ENCODE results near the gene SLC25A21. TPM values are rescaled to one million over a fixed set of nuclear protein-coding genes. Genes with fewer than 3 reads are reported as not detected.

The SLC25A21 gene
- total RNA-seq, 1 donor from 2014 or later = 2.3 TPM

DNA sequence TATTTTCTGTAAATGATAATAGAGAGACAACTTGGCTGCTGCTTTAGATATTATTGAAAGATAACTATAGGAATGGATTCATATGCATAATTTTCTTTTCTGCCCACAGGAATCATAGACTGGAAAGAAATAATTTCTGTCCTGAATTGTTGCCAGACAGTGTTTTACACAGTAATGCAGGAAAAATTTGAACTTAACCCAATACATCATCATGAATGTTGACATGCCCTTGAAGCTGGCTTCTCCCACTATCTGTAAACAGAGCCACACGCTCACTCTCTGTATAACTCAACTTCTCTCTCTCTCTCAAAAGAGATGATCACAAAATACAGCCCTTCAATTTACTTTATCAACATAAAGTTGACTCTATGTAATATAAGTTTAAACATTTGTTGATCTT is 454.2 kb downstream of the SLC25A21 start:
- H3K36me3 Mint-ChIP-seq = no peaks in the 10 kb centered on the region

DNA sequence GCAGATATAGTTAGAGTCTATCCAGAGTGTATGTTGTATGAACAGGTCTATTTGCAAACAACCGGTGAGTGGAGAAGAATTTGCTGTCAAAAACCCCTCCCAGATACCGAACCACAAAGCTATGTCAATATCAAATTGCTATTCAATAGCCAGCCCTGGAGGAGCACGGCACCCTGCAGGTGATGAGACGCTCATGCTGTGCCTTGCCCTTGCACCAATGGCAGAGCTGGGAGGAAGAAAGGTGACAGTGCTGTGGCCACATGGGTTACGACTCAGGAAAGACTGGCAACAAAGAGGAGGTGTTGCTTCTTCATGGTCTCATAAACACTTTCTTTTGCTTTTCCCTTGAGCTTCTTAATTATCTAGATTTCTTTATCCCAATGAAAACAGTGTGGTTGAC is 455.0 kb downstream of the SLC25A21 start:
- DNase-seq (ENCODE audit: low spot score in 2 of 2, unreplicated experiment in 2 of 2) = no peak
- H3K27ac Mint-ChIP-seq = no peak overlapping the region
- H3K4me3 Mint-ChIP-seq = no peak overlapping the region

More for the DNA sequence above, 454.2 kb downstream of the SLC25A21 start:
- Mint-ChIP-seq H3K27me3 (ENCODE audit: low read depth) (peaks cover 1% of the 10 kb centered on the region), H3K9me3 (no peaks in the 10 kb centered on the region), H3K4me3 (no peak overlapping the region), H3K4me1 (peaks cover 19% of the 10 kb centered on the region), H3K27ac (peak overlapping the region; percentile 13)
- TF ChIP-seq, protein P1, sequence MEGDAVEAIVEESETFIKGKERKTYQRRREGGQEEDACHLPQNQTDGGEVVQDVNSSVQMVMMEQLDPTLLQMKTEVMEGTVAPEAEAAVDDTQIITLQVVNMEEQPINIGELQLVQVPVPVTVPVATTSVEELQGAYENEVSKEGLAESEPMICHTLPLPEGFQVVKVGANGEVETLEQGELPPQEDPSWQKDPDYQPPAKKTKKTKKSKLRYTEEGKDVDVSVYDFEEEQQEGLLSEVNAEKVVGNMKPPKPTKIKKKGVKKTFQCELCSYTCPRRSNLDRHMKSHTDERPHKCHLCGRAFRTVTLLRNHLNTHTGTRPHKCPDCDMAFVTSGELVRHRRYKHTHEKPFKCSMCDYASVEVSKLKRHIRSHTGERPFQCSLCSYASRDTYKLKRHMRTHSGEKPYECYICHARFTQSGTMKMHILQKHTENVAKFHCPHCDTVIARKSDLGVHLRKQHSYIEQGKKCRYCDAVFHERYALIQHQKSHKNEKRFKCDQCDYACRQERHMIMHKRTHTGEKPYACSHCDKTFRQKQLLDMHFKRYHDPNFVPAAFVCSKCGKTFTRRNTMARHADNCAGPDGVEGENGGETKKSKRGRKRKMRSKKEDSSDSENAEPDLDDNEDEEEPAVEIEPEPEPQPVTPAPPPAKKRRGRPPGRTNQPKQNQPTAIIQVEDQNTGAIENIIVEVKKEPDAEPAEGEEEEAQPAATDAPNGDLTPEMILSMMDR (IDR thresholded peaks at IDR 0.05; ENCODE audit: unreplicated experiment) = no peak
- no peak for DNase-seq (ENCODE audit: low spot score in 2 of 2, unreplicated experiment in 2 of 2)

DNA sequence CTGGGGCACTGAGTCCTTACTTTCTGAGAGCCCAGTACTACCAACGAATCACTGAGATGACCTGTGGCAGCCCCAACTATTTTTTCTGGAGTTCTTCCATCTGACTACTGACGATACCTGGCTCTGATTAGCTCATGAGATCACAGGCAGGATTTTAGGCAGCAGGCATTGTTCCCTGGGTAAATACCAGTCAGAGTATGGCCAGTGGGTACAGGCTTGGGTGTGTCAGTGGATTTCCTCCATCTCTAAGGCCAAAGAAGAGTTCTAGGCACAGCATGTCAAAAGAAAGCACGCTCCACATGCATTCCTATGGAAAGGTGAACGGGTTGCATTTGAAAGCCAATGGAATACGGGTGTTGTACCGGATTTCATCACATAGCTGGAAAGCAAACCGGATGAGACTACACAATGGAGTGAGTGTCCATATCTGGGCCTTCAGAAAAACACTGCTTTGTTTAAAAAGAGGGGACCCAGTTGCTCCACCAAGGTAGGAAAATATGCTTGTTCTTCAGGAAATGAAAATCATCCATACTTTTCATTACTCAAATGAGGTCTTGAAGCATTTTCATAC is 455.7 kb downstream of the SLC25A21 start:
- Mint-ChIP-seq H3K27ac (no peak overlapping the region), H3K4me1 (peaks cover 23% of the 10 kb centered on the region), H3K27me3 (ENCODE audit: low read depth) (peaks cover 7% of the 10 kb centered on the region), H3K4me3 (no peak overlapping the region), H3K36me3 (no peaks in the 10 kb centered on the region), H3K9me3 (no peaks in the 10 kb centered on the region)
- no peak for DNase-seq (ENCODE audit: low spot score in 2 of 2, unreplicated experiment in 2 of 2)
- TF ChIP-seq, protein P1 (IDR thresholded peaks at IDR 0.05; ENCODE audit: unreplicated experiment) = no peak

More for the DNA sequence above, 455.0 kb downstream of the SLC25A21 start:
- H3K36me3 Mint-ChIP-seq = no peaks in the 10 kb centered on the region
- H3K27me3 Mint-ChIP-seq (ENCODE audit: low read depth) = peaks cover 7% of the 10 kb centered on the region
- TF ChIP-seq, protein P1 (IDR thresholded peaks at IDR 0.05; ENCODE audit: unreplicated experiment) = no peak
- peaks cover 19% of the 10 kb centered on the region for H3K4me1 Mint-ChIP-seq
- H3K9me3 Mint-ChIP-seq = no peaks in the 10 kb centered on the region

- Mint-ChIP-seq H3K36me3 (no peaks in the 10 kb centered on the region), H3K4me1 (peaks cover 23% of the 10 kb centered on the region), H3K9me3 (no peaks in the 10 kb centered on the region), H3K27ac (no peak overlapping the region), H3K4me3 (no peak overlapping the region), H3K27me3 (ENCODE audit: low read depth) (peaks cover 7% of the 10 kb centered on the region)
- TF ChIP-seq, protein P1 (IDR thresholded peaks at IDR 0.05; ENCODE audit: unreplicated experiment) = no peak
- no peak for DNase-seq (ENCODE audit: low spot score in 2 of 2, unreplicated experiment in 2 of 2)
These were observed 458.3 kb downstream of the SLC25A21 start for GRCh38 chr14:36713960-36714703.

- Mint-ChIP-seq H3K36me3 (no peaks in the 10 kb centered on the region), H3K4me3 (no peak overlapping the region), H3K4me1 (peaks cover 7% of the 10 kb centered on the region), H3K27ac (no peak overlapping the region), H3K27me3 (ENCODE audit: low read depth) (peaks cover 1% of the 10 kb centered on the region), H3K9me3 (no peaks in the 10 kb centered on the region)
- no peak for DNase-seq (ENCODE audit: low spot score in 2 of 2, unreplicated experiment in 2 of 2)
- TF ChIP-seq, protein P1 (IDR thresholded peaks at IDR 0.05; ENCODE audit: unreplicated experiment) = no peak
These were observed 464.8 kb downstream of the SLC25A21 start for GRCh38 chr14:36707570-36707969.
